Femur (tissue), 1 donor: ENCODE measurements around the gene KLHL13.
"Not testable (repeated sequence)": the region's sequence is repeated elsewhere in the genome, so short reads cannot be mapped to it uniquely, and the experiment has no call there.

Experiments
- DNase-seq: peaks from one replicate; pipeline ENCODE4 v3.0.0-alpha.2; 2017

Gene KLHL13

GRCh38 chrX:118116713-118117550, at the start of gene KLHL13:
TSS of gene KLHL13 (minus strand) at chrX:118116810. CDS start at chrX:118028473, 88,337 bp downstream.
- DNase-seq: peak; percentile 76

- DNase-seq: no peak
These were observed 47.5 kb upstream of the KLHL13 start for GRCh38 chrX:118164138-118164537.

GRCh38 chrX:118156953-118157608, 40.5 kb upstream of the KLHL13 start:
- no peak for DNase-seq

- DNase-seq: no peak
These were observed 39.8 kb upstream of the KLHL13 start for GRCh38 chrX:118156254-118156952.

GRCh38 chrX:118153270-118153669, 36.7 kb upstream of the KLHL13 start:
- DNase-seq: no peak

- no peak for DNase-seq
These were observed 36.1 kb upstream of the KLHL13 start for GRCh38 chrX:118152721-118153120.

GRCh38 chrX:118148737-118149136, 32.1 kb upstream of the KLHL13 start:
- no peak for DNase-seq

- not testable (repeated sequence) for DNase-seq
These were observed 31.2 kb upstream of the KLHL13 start for GRCh38 chrX:118147771-118148170.

- DNase-seq: no peak
These were observed 27.0 kb upstream of the KLHL13 start for GRCh38 chrX:118143578-118143977.

- no peak for DNase-seq
These were observed 14.7 kb upstream of the KLHL13 start for GRCh38 chrX:118131336-118131735.

GRCh38 chrX:118129681-118130080, 13.1 kb upstream of the KLHL13 start:
- no peak for DNase-seq

- no peak for DNase-seq
These were observed 12.1 kb upstream of the KLHL13 start for GRCh38 chrX:118128724-118129123.

- DNase-seq: no peak
These were observed 9.7 kb upstream of the KLHL13 start for GRCh38 chrX:118126286-118126685.

- DNase-seq: not testable (repeated sequence)
These were observed 7.6 kb upstream of the KLHL13 start for GRCh38 chrX:118124243-118124642.

GRCh38 chrX:118117741-118118140, 1.1 kb upstream of the KLHL13 start:
- DNase-seq: no peak

GRCh38 chrX:118115953-118116712, 477 bp downstream of the KLHL13 start:
- peak; percentile 44 for DNase-seq

- no peak for DNase-seq
These were observed 1.6 kb downstream of the KLHL13 start for GRCh38 chrX:118114971-118115370.

- DNase-seq: no peak
These were observed 7.5 kb downstream of the KLHL13 start for GRCh38 chrX:118109065-118109464.

GRCh38 chrX:118108304-118108703, 8.3 kb downstream of the KLHL13 start:
- DNase-seq: no peak

GRCh38 chrX:118100091-118100490, 16.5 kb downstream of the KLHL13 start:
- DNase-seq: no peak

- no peak for DNase-seq
These were observed 28.5 kb downstream of the KLHL13 start for GRCh38 chrX:118088084-118088483.

- no peak for DNase-seq
These were observed 42.4 kb downstream of the KLHL13 start for GRCh38 chrX:118074196-118074595.
